HG03095 (cell line): ENCODE measurements around the gene ONECUT1.
"Not testable (repeated sequence)": the region's sequence is repeated elsewhere in the genome, so short reads cannot be mapped to it uniquely, and the experiment has no call there.

Experiments
- ATAC-seq: cut with Tn5 transposase; IDR thresholded peaks from one replicate; pipeline ENCODE4 v1.9.1; 2021; ENCODE audit warnings: moderate library complexity; ENCODE audit not compliant: unreplicated experiment

The ONECUT1 gene

DNA sequence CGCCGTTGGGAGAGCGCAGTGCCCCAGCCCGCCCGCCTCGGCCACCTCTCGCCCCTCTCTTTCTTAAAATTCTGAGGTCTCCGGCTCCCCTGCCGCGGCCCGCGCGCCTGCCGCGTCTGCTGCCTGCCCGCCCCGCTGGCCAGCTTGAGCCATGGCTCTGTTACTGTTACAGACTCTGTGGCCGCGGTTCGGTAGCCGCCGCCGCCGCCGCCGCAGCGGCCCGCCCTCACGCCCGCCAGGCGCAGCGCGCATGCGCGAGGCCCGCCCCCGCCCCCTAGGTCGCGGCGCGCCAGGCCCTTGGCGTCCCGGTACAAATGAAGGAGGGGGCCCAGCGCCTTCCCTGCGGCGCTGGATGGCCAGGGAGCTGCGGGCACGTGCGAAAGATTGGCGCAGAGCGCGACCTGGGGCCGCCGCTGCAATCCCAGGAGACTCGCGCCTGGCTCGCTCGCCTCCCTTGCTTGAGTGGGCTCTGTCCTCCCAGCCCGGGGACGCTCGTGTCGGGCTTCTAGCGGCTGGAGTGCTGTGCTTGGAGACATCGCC is at the start of gene ONECUT1:
ONECUT1 (minus strand) TSS at position 168 of the 540 bp plus-strand sequence. CDS start 452 bp downstream, outside the sequence.
- peak; percentile 72 for ATAC-seq

DNA sequence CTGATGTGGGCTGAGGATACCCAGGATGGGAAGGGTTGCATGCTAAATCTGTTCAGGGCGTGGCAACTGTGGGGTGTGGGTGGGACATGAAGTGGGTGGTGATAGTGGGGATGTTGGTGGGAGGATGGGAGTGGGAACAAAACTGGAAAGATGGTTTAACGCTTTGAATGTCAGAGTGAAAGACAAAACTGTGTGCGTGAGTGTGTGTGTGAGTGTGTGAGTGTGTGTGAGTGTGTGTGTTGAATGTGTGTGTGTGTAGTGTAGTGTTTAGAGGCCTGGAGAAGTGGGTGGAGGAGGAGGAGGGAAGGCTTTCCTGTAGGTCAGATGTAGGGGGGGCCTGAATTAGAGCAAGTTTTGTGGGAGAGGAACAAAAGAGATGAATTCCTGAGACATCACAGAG is 44.2 kb upstream of the ONECUT1 start:
- no peak for ATAC-seq

DNA sequence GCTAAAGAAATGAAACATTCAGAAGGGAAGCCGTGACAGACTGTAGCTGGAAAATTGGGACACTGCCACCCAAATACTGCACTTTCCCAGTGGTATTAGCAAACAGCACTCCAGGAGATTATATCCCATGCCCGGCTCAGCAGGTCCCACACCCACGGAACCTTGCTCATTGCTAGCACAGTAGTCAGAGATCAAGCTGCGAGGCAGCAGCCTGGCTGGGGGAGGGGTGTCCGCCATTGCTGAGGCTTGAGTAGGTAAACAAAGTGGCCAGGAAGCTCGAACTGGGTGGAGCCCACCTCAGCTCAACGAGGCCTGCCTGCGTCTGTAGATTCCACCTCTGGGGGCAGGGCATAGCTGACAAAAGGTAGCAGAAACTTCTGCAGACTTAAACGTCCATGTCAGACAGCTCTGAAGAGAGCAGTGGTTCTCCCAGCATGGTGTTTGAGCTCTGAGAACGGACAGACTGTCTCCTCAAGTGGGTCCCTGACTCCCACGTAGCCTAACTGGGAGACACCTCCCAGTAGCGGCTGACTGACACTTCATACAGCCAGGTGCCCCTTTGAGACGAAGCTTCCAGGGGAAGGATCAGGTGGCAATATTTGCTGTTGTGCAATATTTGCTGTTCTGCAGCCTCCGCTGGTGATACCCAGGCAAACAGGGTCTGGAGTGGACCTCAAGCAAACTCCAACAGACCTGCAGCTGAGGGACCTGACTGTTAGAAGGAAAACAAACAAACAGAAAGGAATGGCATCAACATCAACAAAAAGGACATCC is 34.2 kb upstream of the ONECUT1 start:
- not testable (repeated sequence) for ATAC-seq

DNA sequence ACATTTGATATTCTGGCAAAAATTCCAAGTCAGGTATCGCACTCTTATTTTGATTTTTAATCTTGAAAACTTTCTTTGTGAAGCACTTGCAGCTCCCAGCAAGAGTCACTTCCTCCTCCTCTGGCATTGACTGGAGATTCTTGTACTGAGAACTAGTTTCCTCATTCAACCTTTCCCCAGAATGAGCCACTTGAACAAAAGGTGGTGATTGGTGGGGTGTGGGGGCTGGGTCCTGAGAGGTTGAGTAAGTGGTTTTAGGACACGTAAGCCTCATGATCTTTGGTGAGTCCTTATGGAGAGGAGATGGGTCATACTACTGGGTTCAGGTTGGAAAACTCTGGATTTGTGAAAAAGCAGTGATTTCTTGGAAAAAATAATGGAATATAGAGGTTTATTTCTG is 32.3 kb upstream of the ONECUT1 start:
- ATAC-seq: no peak

DNA sequence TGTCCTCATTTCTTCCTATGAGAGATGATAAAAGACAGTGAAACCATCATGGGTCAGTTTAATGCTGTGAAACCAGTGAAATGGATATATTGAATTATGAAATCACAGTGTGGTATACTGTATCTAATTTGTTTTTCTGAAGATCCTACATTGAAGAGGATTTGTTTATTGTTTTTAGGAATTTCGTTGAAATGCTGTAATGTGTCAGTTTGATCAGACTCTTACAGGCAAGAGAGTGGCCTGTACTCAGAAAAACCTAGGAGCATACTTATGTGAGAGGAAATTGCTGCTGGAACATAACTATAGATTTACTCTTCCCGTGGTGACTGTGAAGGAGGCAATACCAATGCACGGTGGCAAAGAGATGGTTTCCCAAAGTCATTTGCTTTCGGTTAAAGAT is 29.1 kb upstream of the ONECUT1 start:
- ATAC-seq: no peak

DNA sequence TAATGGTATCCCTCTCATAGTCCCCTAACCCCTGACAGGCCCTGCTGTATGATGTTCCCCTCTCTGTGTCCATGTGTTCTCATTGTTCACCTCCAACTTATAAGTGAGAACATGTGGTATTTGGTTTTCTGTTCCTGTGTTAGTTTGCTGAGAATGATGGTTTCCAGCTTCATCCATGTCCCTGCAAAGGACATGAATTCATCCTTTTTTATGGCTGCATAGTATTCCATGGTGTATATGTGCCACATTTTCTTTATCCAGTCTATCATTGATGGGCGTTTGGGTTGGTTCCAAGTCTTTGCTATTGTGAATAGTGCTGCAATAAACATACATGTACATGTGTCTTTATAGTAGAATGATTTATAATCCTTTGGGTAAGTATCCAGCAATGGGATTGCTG is 25.8 kb upstream of the ONECUT1 start:
- ATAC-seq: not testable (repeated sequence)

DNA sequence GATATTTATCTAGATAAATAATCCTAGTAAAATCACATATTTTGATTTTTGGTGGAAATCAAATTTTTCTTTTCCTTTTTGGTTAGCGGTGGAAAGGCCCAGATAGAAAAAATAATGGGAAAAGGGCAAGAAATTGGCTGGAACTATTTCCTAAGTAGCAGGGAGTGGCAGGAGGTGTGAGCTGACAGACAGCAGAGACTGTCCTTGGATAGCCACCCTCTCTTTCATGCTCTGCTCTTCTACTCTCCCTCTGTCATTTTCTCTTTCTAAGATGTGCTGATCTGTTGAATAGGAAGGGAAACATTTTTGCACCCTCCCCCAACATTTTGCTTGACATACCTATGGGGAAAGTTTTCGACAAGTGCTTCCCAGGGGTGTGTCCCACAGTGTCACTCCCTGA is 18.9 kb upstream of the ONECUT1 start:
- ATAC-seq: no peak

DNA sequence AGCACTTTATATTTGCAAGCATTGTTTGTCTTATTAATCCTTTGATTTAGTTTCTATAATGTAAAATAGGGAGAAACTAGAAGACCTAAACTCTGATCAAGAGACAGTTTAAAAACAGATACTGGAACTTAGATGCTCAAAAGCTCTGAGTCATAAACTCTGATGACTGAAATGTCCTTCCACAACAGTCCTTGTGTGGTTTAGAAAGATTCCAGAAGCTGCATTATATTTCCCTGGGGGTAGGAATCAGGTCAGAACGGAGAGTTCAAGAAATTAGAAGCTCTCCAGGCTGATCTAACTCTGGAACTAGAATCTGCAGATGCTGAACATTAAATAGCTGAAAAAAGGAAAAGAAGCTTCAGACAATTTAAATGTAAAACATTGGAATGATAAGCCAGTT is 18.3 kb upstream of the ONECUT1 start:
- ATAC-seq: no peak

DNA sequence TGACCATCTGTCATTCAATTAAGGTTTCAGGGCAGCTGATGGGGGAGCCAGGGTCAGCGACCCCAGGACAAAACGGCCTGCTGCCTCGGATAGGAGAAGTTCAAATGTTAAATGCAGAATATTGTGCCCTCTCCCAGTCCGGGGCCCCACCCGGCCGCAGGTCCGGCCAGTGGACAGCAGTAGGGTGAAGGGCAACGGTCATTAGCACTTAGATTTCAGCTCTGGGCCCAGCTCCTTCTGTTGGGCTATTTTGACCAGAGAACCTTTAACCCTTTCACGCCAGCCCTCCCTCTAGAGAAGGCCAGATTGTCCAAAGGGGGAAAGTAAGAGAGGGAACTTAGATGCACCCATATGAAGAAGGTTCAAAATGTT is 16.1 kb upstream of the ONECUT1 start:
- no peak for ATAC-seq

DNA sequence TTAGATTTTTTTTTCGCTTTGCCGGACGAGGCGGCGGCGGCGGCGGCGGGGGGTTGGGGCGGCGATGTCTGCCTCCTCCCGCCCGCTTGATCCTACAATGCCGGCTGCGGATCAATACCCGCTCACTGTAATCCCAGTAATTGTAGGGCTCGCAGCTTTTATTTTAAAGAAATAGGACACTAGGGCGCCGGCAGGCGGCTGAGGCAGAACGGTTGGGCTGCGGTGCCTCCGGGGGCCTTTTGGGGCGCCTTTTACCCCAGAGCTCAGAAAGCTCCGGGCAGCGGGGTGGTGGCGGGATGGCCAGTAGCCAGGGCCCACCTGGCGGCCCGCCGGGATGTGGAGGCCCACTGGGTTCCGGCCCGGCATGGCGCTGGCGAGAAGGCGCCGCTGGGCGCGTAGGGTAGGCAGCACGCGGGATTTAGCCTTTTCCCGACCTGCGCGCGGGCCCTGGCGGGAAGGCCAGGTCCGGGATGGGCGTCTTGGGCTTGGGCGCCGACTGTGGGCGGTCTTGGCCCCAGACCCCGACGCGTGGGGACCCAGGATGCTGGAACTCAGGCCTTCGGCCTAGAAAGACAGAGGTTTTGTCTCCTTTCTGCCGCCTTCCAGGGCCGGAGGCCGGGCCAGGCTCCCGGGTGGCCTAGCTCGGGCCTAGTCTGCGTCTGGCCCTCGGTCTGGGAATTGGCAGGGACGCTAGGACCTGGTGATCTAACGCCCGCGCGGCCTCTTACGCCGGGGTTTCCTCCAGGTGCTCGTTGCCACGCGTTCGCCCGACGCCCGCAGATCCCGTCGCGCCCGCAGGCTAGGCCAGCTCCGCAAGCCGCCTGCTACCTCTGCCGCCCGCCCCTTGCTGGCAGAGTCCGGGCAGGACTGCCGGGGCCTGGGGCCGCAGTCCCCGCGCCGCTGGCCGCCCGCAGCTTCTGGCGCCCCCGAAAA is 15.5 kb upstream of the ONECUT1 start:
- ATAC-seq: no peak

DNA sequence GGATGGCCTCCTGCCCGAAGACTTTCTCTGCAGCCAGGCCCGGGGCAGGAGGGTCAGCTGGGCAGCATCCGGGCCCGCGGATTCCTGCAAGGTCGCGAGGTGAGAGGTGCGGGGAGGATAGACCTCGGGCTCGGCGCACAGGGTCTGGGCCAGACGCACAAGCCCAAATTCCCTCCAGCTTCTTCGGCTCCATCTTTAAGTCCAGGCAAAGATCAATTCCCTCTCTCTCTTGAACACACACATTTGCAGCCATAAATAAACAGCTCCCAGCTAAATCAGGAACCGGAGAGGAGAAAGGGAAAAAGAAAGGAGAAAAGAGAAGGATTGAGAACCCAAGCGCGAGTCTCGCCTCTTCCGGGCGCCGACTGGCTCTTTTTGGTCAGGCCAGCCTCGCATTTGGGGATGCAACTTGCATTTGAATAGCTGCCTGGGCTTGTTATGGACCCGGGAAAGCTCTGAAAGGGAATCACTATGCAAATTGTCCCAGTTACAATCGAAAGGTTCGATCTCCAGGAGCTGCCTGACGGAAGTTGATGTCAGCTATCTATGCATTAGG is 14.5 kb upstream of the ONECUT1 start:
- ATAC-seq: no peak

DNA sequence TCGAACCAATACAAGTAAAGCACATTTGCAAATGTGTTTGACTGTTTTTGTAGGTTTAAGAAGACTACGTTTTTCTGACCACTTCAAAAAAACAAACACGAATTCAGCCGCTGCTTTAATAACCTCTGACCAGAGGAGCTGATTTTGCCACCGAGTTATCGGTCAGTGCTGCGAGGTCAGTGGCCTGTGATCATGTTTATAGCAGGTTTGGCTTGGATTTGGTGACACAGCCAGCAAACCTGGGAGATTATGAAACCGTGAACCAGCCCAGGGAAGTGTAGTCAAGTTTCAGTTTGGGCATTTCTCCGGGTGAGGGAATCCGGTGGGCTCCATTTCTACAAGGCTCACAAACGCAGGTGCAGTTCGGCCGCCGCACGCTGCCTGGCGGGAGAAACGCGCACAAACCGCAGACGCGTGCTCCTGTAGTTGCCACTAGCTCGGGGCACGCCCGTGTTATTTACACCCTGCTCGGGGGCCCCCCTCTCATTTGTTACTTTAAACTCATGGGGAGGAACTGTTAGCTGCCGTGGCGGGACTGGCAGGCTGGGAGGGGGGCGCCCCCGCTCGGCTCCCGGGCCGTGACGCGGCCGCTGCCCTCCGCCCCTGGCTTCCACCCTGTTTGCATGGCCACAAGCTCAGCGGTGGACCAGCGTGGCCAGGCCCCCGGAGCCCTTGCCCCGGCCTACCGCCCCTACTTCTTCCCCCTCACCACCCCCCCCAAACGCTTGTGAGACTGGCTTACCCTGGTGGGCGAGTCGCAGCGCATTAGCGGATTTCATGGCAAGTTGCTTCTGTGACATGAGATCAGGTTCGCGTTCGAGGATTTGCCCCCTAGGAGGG is 13.6 kb upstream of the ONECUT1 start:
- no peak for ATAC-seq

DNA sequence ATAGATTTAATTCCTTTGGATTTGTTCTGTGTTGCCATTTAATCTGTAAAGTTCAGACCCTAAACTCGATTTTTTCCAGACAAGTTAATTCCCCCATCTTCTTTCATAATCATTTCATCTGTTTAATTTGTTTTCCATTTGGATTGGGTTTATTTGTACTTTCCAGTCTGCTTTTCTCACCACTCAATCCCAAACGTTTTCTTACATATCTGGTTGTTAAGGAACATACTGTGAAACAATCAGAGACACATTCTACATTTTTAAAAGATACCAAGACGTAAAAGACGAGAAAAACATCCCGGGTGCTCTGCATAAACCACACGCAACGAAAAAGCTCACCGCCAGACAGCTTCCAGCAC is 13.0 kb upstream of the ONECUT1 start:
- no peak for ATAC-seq

DNA sequence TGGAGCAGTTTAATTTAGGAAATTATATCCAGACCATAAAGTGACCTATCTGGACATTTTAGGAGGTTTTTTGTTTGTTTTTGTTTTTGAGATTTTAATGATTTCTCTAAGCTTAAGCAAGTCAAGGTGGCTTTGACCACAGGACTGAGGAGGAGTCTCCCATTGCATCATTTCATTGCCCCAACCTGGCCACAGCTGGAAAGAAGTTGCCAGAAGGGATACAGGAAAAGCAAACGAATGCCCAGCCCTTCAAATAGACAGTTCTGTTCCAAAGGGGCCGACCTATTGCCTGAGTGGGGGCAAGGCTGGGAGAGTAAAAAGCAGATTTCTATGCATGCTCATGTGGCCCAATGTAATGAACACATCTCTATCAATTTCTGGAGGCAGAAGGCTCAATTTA is 12.0 kb upstream of the ONECUT1 start:
- no peak for ATAC-seq

DNA sequence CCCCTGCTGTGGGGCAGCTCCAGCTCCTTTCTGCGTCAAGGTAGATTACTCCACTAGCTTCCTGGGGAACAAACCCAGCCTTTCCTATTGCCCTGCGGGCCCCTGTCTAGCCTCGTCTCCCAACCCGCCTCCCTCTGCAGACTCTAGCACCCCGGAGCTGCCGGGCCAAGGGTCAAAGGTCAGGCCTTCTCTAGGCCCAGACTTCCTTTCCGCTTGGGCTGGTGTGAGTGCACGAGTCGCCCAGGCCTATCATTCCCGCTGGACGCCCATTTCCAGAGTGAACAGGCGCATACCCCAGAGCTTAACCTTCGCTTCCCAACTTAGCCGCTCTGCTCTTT is 11.6 kb upstream of the ONECUT1 start:
- no peak for ATAC-seq

DNA sequence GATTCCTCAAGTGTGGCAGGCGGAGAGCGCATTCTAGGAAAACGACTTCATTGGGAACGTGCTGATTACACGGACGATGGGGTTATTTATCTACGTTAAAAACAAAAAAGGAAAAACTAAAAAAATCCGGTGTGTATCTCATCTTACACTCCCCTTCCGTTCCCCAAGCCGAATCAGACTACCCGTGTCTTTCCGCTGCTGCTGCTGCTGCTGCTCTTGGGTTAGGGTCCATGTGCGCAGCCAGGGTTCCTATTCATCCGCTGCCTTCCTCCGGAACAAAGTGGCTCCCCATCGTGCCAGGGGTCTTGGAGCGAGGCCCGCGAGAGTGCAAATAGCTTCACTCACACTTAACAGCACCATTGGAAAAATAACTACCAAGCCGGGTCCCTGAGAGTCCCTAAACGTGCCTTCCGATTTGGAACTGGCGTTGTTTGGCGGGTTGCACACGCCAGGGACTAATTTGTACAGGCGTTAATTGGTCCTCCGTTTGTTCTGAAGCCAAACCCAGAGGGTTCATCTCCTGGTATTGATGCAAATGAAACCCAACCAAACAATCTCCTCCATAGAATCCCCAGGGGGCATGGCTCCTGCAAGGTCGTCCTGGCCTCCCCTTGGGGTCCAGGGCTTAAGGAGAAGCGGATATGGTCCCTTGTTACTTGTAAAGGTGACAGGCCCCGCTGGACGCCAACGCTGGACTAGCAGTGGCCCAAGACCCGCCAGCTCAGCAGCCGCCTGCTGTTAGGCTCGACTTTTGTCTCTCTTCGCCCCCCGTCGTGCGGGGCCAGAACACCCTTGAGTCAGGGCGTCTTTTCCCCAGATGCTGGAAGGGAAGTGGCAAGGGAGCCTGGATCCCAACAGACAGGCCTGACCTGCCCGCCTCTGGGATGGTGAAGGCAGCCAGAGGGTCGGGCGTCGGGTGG is 11.0 kb upstream of the ONECUT1 start:
- no peak for ATAC-seq

DNA sequence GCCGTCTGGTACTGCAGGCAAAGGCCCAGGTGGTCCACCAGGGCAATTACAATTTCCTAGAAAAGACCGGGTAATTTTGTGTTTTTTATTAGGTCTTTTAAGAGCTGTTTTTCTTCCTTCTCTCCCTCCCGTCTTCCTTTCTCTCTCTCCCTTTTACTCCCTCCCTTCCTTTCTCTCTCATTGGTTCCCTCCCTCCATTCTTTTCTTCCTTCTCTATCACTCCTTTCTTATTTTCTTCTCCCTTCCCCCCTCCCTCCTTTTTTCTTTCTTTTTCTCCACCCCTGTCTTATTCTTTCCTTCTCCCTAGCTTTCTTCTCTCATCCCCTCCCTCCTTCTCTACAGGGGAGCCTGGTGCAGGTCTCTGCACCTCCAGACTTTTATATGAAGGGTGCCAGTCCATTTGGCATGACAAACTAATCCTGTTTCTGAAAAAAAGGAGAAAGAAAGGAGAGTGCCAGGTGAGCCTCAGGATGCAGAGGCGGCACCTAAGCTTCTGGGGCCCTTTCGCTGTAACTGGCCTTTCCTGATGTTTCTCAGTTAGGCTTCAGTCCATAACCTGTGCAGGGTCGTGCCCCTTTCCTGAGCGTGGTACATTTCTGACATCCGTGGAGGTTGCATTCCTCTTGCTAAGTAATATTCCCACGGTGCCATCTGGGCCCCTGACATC is 9.1 kb upstream of the ONECUT1 start:
- ATAC-seq: no peak

DNA sequence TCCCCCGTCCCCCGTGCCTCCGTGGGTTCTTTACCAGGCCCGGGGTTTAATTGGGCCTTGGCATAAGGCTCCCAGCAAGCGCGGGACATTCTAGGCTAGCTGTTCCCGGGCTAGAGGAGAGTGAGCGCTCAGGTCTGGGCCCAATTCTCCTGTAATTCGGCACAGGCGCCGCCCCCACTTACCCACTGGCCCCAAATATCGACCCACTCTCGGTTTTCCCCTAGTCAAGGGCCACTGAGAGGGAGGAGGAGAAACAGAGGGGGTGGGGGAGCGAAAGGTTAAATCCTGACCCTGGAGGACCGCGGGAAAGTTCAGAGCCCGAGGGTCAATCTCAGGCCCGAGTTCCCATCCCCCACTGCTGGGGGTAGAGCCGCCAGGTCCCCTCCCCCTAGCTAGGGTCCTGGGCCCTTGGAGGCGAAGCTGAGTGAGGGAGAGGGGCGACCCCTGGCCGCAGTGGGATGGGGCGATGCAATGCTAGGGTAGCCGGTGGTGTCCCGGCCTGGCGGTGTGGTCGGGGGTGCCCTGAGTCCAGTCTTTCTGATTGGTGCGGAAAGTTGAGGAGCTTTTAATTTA is 8.5 kb upstream of the ONECUT1 start:
- no peak for ATAC-seq
